ENCODE results near the gene SLX9.

SLX9 gene, protein sequence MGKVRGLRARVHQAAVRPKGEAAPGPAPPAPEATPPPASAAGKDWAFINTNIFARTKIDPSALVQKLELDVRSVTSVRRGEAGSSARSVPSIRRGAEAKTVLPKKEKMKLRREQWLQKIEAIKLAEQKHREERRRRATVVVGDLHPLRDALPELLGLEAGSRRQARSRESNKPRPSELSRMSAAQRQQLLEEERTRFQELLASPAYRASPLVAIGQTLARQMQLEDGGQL

DNA sequence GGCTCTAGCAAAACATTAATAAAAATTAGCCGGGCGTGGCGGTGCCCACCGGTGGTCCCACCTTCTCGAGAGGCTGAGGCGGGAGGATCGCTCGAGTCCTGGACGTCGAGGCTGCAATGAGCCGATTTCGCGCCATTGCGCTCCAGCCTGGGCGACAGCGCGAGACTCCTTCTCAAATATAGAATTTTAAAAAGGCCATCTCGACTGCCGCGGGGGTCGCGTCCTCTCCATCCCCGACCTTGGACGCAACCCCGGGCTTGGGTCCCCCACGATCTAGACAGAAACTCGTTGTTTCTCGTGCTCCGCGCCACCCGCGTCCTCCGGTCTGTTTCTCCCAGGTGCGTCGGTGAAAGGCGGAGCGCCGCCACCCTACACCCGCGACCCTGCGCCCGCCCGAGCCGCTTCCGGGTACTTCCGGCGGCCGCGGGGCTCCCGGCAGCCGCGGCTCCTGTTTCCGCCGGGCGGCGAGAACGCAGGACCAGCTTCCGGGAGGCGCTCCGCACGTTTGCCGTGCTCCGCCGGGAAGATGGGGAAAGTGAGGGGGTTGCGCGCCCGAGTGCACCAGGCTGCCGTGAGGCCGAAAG lies at the start of gene SLX9:
TSS of gene SLX9 (plus strand) at position 498 of the 584 bp plus-strand sequence. CDS start at position 527, 29 bp downstream.
- FAIRE-seq (no peak), DNase-seq (ENCODE audit: insufficient read length, low spot score) (peak; percentile 94)
- TF ChIP-seq POLR2A (IDR thresholded peaks at IDR 0.05; ENCODE audit: low read depth, low read length): peak; percentile 80

DNA sequence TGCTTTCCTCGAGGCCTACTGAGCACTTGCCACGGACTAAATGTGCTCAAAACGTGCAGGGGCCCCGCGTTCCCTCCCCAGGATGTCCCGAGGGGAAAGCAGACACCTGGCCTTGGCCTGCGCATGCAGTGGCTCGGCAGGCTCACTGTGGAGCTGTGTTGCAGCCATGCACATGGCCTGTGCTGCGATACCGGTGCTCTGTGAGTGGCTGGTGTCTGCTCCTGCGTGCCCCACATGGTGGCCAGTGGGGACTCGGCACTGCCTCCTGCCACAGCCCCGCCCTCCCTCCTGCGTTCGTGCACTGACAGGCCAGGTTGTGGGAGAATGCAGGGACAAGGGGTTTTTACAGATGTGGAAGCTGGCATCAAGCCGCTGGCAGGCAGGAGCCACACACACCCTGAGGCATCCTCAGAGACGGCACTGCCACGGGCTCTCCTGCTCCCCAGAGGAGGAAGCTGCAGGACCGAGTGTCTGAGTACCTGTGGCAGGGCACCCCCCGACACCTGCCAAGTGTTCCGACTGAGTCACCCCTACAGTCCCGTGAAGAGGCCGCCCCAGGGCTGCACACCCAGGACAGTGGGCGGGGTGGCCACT lies 49.4 kb upstream of the SLX9 start:
- no peak for DNase-seq (ENCODE audit: insufficient read length, low spot score)
- no peak for FAIRE-seq
- no peak for TF ChIP-seq POLR2A (IDR thresholded peaks at IDR 0.05; ENCODE audit: low read depth, low read length)

DNA sequence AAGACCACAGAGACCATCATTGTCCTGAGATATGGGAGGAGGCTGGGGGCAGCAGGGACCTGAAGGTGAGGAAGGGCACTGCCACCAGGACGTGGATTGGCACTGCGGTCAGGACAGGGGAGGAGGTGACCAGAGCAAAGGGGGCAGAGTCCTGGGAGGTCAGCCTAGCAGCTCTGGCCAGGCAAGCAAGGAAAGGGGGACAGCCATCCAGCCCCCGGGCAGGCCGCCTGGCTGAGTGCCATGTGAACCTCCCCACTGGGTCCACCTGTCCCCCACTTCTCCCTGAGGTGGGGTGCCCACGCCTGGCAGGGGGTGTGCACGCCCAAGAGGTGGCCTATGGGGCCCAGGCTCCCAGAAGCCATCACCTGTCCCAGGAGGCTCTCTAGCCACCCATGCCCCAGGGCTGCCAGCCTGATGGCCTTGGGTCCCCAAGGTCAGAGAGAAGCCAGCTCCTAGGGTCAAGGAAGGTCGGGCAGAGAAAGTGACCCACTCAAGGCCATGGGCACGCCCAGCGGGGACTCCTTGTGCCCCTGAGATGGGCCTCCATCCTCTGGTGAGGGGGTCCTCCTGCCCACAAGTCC lies 48.8 kb upstream of the SLX9 start:
- DNase-seq (ENCODE audit: insufficient read length, low spot score) (no peak), FAIRE-seq (no peak)
- no peak for TF ChIP-seq POLR2A (IDR thresholded peaks at IDR 0.05; ENCODE audit: low read depth, low read length)

DNA sequence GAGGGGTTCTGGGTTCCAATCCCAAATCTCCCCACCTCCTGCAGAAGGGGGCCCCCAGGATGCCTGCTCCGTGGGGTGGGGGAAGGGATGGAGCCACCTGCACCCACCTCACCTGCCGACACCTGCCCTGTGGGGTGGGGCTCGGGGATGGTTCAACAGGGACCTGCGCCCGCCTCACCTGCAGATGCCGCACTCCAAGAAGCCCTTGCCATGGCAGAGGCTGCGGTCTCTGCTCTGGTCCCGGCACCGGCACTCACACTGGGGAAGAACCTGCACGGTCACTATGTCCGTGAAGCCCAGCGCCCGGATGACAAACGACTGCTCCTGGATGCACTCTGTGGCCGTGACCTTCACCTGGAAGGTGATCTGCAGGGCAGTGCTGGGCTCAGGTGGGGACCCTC lies 48.2 kb upstream of the SLX9 start:
- no peak for TF ChIP-seq POLR2A (IDR thresholded peaks at IDR 0.05; ENCODE audit: low read depth, low read length)
- FAIRE-seq (no peak), DNase-seq (ENCODE audit: insufficient read length, low spot score) (no peak)

DNA sequence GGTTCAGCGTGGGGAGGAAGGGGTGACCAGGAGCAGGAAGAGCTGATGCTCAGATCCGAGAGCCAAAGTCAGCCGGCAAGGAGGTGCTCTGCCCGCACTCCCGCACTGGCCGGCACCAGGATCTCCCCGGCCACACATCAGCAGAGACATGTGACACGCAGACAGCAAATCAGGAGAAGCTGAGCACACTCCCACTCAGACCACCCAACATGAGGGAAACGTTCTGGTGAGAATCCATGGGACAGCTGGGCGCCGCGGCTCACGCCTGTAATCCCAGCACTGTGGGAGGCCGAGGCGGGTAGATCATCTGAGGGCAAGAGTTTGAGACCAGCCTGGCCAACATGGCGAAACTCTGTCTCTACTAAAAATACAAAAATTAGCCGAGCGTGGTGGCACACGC lies 47.7 kb upstream of the SLX9 start:
- DNase-seq (ENCODE audit: insufficient read length, low spot score) (no peak), FAIRE-seq (no peak)
- TF ChIP-seq POLR2A (IDR thresholded peaks at IDR 0.05; ENCODE audit: low read depth, low read length): no peak

DNA sequence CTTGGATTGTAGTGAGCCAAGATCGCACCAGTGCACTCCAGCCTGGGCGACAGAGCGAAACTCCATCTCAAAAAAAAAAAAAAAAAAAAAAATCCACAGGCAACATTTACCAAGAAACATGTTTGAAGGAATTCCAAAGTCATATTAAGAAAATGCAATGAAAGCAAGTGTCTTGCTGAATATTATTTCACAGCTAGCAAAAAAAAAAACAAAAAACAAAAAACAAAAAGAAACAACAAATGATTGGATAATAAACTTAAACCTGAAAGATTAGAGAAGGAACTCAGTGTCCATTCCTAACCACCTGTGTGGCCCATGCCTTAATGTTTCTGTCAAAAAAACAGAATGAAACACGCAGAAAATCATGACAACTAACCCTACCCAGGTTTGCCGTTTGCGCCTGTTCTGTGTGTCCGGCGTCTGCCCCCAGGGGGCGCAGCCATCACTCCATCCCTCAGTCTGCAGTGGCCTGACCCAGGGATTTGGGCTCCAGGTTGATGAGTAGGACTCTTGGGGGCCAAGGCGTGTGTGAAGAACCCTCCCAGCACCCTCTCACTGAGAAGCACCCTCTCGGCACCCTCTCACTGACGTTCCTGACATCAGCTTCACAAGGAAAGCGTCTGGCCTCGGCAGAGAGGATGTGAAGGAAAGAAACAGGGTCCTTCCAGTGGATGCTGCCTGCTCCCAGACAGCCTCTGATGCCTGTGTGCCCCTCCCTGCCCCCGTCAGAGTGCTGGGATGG lies 47.1 kb upstream of the SLX9 start:
- FAIRE-seq (no peak), DNase-seq (ENCODE audit: insufficient read length, low spot score) (peak; percentile 83)
- no peak for TF ChIP-seq POLR2A (IDR thresholded peaks at IDR 0.05; ENCODE audit: low read depth, low read length)

DNA sequence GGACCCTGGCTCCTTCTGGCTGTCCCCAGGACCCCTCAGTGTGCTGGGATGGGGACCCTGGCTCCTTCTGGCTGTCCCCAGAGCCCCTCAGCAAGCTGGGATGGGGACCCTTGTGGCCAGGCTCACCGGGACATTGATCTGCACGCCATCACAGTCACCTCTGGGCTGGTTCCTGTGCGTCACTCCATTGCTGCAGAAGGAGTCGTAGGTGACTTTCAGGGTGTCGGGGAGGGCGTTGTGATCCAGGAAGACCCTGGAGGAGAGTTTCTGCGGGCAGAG lies 46.6 kb upstream of the SLX9 start:
- DNase-seq (ENCODE audit: insufficient read length, low spot score): no peak
- no peak for FAIRE-seq
- no peak for TF ChIP-seq POLR2A (IDR thresholded peaks at IDR 0.05; ENCODE audit: low read depth, low read length)

DNA sequence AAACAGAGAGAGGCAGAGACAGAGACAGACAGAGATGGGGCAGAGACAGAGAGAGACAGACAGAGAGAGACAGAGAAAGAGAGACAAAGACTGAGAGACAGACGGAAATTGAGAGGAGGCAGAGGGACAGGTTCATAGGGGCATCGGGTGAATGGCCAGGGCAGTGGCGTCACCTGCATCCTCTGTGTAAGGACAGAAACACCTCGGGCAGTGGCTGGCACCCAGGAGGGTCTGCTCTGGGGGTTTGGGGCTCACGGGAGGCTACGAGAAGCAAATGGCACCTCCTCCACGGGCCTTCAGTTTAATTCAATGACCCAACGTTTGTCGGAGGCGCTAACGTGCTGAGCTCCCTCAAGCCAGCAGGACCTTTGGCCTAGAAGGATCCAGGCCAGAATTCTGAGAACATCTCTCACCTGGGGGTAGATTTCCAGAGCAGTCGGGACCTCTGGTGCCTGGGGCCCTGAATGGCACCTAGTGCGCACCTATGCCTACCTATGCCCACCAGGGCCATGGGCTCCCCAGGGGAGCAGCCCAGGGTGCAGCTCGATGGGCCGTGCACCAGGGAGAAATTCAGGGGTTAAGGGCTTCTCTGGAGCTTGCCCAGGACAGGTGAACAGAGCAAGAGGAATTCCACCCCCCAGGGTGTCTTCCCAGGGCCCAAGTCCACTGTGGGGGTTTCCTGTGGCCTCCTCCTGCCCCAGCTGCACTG lies 45.7 kb upstream of the SLX9 start:
- no peak for DNase-seq (ENCODE audit: insufficient read length, low spot score)
- FAIRE-seq: no peak
- no peak for TF ChIP-seq POLR2A (IDR thresholded peaks at IDR 0.05; ENCODE audit: low read depth, low read length)

DNA sequence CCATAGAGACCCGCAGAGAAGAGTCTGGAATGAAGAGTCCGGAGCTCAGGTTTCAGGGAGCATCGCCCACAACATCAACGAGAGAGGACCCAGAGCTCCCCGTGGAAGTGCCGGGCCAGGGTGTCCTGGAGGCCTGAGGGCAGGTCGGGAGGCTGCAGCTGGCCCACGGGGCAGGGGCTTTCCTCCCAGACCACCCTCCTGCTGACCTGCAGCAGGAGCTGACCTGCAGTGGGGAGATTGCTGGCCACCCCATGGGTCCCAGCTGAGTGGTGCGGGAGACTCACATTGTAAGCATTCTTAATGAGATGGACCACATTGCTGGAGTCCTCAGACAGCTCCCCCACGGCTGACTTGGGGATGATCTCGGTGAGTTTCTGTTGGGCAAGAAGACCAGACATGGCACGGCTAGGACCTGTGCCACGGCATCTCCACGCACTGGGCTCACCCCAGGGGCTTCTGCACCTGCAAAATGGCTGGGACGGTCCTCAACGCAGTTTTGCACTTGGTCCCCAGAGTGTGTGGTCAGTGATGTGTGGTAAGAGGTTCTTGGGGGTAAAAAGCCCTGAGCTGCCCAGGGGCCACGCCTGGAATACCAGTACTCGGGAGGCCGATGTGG lies 45.0 kb upstream of the SLX9 start:
- no peak for TF ChIP-seq POLR2A (IDR thresholded peaks at IDR 0.05; ENCODE audit: low read depth, low read length)
- FAIRE-seq: no peak
- no peak for DNase-seq (ENCODE audit: insufficient read length, low spot score)

DNA sequence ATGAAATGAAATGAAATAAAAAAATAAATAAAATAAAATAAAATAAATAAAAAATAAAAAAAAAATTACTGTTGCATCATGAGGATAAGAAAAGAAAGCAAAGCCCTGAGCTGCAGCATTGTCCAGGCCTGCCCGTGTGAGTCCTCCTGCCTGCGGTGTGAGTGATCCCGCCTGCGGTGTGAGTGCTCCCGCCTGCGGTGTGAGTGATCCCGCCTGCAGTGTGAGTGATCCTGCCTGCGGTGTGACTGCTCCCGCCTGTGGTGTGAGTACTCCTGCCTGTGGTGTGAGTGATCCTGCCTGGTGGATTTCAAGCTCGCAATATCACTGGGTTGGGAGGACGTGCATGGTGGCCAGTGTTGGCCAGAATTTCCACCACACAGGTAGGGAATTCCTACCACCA lies 44.0 kb upstream of the SLX9 start:
- FAIRE-seq (no peak), DNase-seq (ENCODE audit: insufficient read length, low spot score) (no peak)
- TF ChIP-seq POLR2A (IDR thresholded peaks at IDR 0.05; ENCODE audit: low read depth, low read length): no peak

DNA sequence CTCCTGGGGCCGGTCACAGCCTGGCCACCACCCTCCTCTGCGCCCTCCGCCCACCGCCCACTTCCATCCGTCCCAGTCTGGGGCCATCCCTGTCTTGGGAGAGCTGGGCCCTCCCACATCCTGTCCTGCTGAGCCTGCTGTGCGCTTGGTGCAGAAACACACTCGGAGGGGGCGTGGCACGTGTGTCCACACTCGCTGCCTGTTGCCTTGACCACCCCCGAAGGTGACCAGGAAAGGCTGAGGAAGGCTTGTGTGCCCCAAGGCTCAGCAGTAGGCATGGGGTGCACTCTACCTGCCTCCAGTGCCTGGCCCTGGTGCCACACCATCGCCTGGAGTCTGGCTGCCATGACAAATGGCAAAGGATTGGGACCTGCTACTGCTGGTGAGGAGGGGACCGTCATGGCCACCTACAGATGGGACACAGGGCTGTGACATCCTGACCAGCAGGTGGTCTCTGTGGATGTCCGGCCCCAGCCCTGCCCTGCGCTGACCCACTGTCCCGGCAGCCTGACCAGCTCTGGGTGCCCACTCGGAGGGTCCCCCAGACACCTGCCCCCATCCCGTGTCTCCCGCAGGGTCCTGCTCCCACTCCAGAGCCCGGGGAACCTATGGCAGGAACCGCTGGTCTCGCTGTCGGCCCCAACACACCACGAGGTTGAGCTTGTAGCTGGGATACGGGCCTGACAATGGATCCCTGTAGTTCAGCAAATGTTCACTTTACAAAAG lies 43.1 kb upstream of the SLX9 start:
- no peak for DNase-seq (ENCODE audit: insufficient read length, low spot score)
- FAIRE-seq: no peak
- no peak for TF ChIP-seq POLR2A (IDR thresholded peaks at IDR 0.05; ENCODE audit: low read depth, low read length)

DNA sequence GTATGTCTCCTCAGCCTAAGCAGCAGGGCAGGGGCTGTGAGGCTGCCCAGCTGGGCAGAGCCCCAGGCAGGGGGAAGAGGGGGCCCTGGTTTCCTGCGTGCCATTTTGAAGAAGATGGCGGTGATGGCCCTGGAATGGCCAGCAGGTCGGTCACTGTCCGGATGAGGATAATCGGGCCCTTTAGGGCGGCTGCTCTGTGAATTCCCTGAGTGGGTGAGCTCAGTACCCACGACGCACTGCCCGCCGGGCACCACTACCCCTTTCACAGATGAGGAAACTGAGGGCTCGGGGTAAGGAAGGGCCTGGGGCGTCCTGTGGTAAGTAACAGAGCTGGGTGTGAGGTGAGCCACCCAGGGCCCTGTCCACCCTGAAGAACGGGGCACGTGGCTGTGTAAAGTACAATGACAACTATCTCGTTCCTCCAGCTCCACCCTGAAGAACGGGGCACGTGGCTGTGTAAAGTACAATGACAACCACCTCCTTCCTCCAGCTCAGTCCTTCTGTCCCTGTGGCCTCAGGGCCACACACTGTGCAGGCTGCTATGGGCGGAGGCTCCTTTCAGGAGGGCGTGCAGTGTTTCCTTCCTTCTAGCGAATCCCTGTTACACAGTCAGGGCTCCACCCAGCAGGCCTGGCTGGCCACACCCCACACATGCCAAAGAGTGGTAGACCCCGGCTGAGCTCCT lies 42.4 kb upstream of the SLX9 start:
- no peak for TF ChIP-seq POLR2A (IDR thresholded peaks at IDR 0.05; ENCODE audit: low read depth, low read length)
- no peak for FAIRE-seq
- DNase-seq (ENCODE audit: insufficient read length, low spot score): no peak
